Measurements from ENCODE around the gene DNAJB1. TPM values are rescaled to one million over a fixed set of nuclear protein-coding genes. Genes with fewer than 3 reads are reported as not detected.
A peak's percentile ranks its signal among the peaks of the same experiment; 100 is the strongest.

DNAJB1 gene
- total and polyA plus RNA-seq, 2 of the 13 experiments (the other 11 are each of a cell fraction or from before 2014, with no cell fraction given): 87.5 to 97.3 TPM

GRCh38 chr19:14529254-14530004 lies 11.2 kb upstream of the DNAJB1 start, which contains the start of gene TECR (continued):
- TF ChIP-seq E2F2 (CRISPR knock-in tag; IDR thresholded peaks at IDR 0.05; ENCODE audit: borderline replicate concordance) (no peak), SP4 (CRISPR knock-in tag; IDR thresholded peaks at IDR 0.05) (peak; percentile 98), KLF9 (CRISPR knock-in tag; IDR thresholded peaks at IDR 0.05; ENCODE audit: low read depth) (peak; percentile 79), TFE3 (CRISPR knock-in tag; IDR thresholded peaks at IDR 0.05) (no peak; the same call in 1 of the 2 replicates), ZNF205 (CRISPR knock-in tag; IDR thresholded peaks at IDR 0.05) (no peak; the same call in 1 of the 2 replicates), THAP11 (CRISPR knock-in tag; IDR thresholded peaks at IDR 0.05) (peak; percentile 70; the same call in 1 of the 2 replicates), SP5 (CRISPR knock-in tag; IDR thresholded peaks at IDR 0.05; ENCODE audit: borderline replicate concordance, low read depth) (peak; percentile 73), ESRRA (CRISPR knock-in tag; IDR thresholded peaks at IDR 0.05; ENCODE audit: low read depth) (no peak), AGO1 (IDR thresholded peaks at IDR 0.05; ENCODE audit: low read depth, low read length, poor library complexity, severe bottlenecking) (peak; percentile 42), POGZ (CRISPR knock-in tag; IDR thresholded peaks at IDR 0.05) (peak; percentile 66; the same call in 1 of the 2 replicates), ZNF337 (CRISPR knock-in tag; IDR thresholded peaks at IDR 0.05; ENCODE audit: borderline replicate concordance, low read depth) (0 out of 2 replicates have a peak, but pooled peaks have one; percentile 31), PAX8 (CRISPR knock-in tag; IDR thresholded peaks at IDR 0.05; ENCODE audit: borderline replicate concordance) (no peak), AHR (CRISPR knock-in tag; IDR thresholded peaks at IDR 0.05) (no peak), XRCC5 (optimal IDR thresholded peaks at IDR 0.05; ENCODE audit: low read length) (peak; percentile 85)
- TF ChIP-seq, protein P1, sequence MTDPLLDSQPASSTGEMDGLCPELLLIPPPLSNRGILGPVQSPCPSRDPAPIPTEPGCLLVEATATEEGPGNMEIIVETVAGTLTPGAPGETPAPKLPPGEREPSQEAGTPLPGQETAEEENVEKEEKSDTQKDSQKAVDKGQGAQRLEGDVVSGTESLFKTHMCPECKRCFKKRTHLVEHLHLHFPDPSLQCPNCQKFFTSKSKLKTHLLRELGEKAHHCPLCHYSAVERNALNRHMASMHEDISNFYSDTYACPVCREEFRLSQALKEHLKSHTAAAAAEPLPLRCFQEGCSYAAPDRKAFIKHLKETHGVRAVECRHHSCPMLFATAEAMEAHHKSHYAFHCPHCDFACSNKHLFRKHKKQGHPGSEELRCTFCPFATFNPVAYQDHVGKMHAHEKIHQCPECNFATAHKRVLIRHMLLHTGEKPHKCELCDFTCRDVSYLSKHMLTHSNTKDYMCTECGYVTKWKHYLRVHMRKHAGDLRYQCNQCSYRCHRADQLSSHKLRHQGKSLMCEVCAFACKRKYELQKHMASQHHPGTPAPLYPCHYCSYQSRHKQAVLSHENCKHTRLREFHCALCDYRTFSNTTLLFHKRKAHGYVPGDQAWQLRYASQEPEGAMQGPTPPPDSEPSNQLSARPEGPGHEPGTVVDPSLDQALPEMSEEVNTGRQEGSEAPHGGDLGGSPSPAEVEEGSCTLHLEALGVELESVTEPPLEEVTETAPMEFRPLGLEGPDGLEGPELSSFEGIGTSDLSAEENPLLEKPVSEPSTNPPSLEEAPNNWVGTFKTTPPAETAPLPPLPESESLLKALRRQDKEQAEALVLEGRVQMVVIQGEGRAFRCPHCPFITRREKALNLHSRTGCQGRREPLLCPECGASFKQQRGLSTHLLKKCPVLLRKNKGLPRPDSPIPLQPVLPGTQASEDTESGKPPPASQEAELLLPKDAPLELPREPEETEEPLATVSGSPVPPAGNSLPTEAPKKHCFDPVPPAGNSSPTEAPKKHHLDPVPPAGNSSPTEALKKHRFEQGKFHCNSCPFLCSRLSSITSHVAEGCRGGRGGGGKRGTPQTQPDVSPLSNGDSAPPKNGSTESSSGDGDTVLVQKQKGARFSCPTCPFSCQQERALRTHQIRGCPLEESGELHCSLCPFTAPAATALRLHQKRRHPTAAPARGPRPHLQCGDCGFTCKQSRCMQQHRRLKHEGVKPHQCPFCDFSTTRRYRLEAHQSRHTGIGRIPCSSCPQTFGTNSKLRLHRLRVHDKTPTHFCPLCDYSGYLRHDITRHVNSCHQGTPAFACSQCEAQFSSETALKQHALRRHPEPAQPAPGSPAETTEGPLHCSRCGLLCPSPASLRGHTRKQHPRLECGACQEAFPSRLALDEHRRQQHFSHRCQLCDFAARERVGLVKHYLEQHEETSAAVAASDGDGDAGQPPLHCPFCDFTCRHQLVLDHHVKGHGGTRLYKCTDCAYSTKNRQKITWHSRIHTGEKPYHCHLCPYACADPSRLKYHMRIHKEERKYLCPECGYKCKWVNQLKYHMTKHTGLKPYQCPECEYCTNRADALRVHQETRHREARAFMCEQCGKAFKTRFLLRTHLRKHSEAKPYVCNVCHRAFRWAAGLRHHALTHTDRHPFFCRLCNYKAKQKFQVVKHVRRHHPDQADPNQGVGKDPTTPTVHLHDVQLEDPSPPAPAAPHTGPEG (CRISPR knock-in tag; IDR thresholded peaks at IDR 0.05): no peak
- TF ChIP-seq, protein P2, sequence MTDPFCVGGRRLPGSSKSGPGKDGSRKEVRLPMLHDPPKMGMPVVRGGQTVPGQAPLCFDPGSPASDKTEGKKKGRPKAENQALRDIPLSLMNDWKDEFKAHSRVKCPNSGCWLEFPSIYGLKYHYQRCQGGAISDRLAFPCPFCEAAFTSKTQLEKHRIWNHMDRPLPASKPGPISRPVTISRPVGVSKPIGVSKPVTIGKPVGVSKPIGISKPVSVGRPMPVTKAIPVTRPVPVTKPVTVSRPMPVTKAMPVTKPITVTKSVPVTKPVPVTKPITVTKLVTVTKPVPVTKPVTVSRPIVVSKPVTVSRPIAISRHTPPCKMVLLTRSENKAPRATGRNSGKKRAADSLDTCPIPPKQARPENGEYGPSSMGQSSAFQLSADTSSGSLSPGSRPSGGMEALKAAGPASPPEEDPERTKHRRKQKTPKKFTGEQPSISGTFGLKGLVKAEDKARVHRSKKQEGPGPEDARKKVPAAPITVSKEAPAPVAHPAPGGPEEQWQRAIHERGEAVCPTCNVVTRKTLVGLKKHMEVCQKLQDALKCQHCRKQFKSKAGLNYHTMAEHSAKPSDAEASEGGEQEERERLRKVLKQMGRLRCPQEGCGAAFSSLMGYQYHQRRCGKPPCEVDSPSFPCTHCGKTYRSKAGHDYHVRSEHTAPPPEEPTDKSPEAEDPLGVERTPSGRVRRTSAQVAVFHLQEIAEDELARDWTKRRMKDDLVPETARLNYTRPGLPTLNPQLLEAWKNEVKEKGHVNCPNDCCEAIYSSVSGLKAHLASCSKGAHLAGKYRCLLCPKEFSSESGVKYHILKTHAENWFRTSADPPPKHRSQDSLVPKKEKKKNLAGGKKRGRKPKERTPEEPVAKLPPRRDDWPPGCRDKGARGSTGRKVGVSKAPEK (CRISPR knock-in tag; IDR thresholded peaks at IDR 0.05; ENCODE audit: borderline replicate concordance): peak; percentile 42; the same call in 1 of the 2 replicates
